ENCODE results near the gene GOLGA3. TPM values are rescaled to one million over a fixed set of nuclear protein-coding genes. Genes with fewer than 3 reads are reported as not detected.

GOLGA3 gene
- total RNA-seq, 1 experiment from 2014 or later, result 94.9 TPM

GRCh38 chr12:132807295-132808092 lies 21.2 kb downstream of the GOLGA3 start:
- Mint-ChIP-seq H3K27me3 (ENCODE audit: insufficient read depth, unreplicated experiment) (no peaks in the 10 kb centered on the region), H3K9me3 (ENCODE audit: unreplicated experiment) (no peaks in the 10 kb centered on the region), H3K36me3 (ENCODE audit: insufficient read depth, unreplicated experiment) (peaks cover 90% of the 10 kb centered on the region), H3K4me1 (ENCODE audit: insufficient read depth, unreplicated experiment) (no peaks in the 10 kb centered on the region), H3K27ac (ENCODE audit: low read depth, unreplicated experiment) (no peak overlapping the region), H3K4me3 (ENCODE audit: unreplicated experiment) (no peak overlapping the region)
- ChIA-PET CTCF (interaction anchor here (0.6 to 1.2 kb wide), 4 partner anchors 11 to 136 kb away, joined by 3 read pairs; no protein-coding TSS in a partner anchor), POLR2A (no interaction called here)
- DNase-seq (ENCODE audit: unreplicated experiment), result no peak
- TF ChIP-seq CTCF (IDR thresholded peaks at IDR 0.05; ENCODE audit: unreplicated experiment), result no peak
- intact Hi-C loops (cut with micrococcal nuclease), result no loop called here
- BruUV-seq (replicated peaks), result no TSS peak

GRCh38 chr12:132806857-132807256 lies 21.8 kb downstream of the GOLGA3 start:
- ChIA-PET POLR2A (no interaction called here), CTCF (interaction anchor here (0.6 kb wide), 3 partner anchors 10 to 643 kb away, joined by 3 read pairs; no protein-coding TSS in a partner anchor)
- H3K36me3 Mint-ChIP-seq (ENCODE audit: insufficient read depth, unreplicated experiment), result peaks cover 90% of the 10 kb centered on the region
- TF ChIP-seq CTCF (IDR thresholded peaks at IDR 0.05; ENCODE audit: unreplicated experiment), result no peak
- no peak overlapping the region for H3K4me3 Mint-ChIP-seq (ENCODE audit: unreplicated experiment)
- intact Hi-C loops (cut with micrococcal nuclease), result no loop called here
- H3K27me3 Mint-ChIP-seq (ENCODE audit: insufficient read depth, unreplicated experiment), result no peaks in the 10 kb centered on the region
- no TSS peak for BruUV-seq (replicated peaks)
- H3K9me3 Mint-ChIP-seq (ENCODE audit: unreplicated experiment), result no peaks in the 10 kb centered on the region
- no peaks in the 10 kb centered on the region for H3K4me1 Mint-ChIP-seq (ENCODE audit: insufficient read depth, unreplicated experiment)
- no peak overlapping the region for H3K27ac Mint-ChIP-seq (ENCODE audit: low read depth, unreplicated experiment)
- no peak for DNase-seq (ENCODE audit: unreplicated experiment)

GRCh38 chr12:132804426-132804861 lies 24.2 kb downstream of the GOLGA3 start:
- H3K27ac Mint-ChIP-seq (ENCODE audit: low read depth, unreplicated experiment), result no peak overlapping the region
- intact Hi-C loops (cut with micrococcal nuclease), result no loop called here
- peaks cover 90% of the 10 kb centered on the region for H3K36me3 Mint-ChIP-seq (ENCODE audit: insufficient read depth, unreplicated experiment)
- H3K27me3 Mint-ChIP-seq (ENCODE audit: insufficient read depth, unreplicated experiment), result no peaks in the 10 kb centered on the region
- no TSS peak for BruUV-seq (replicated peaks)
- no peaks in the 10 kb centered on the region for H3K9me3 Mint-ChIP-seq (ENCODE audit: unreplicated experiment)
- no peaks in the 10 kb centered on the region for H3K4me1 Mint-ChIP-seq (ENCODE audit: insufficient read depth, unreplicated experiment)
- H3K4me3 Mint-ChIP-seq (ENCODE audit: unreplicated experiment), result no peak overlapping the region
- ChIA-PET POLR2A (no interaction called here), CTCF (interaction anchor here (0.6 kb wide), 1 partner anchor 29 kb away, joined by 3 read pairs; no protein-coding TSS in a partner anchor)
- no peak for TF ChIP-seq CTCF (IDR thresholded peaks at IDR 0.05; ENCODE audit: unreplicated experiment)
- peak; percentile 24 for DNase-seq (ENCODE audit: unreplicated experiment)

GRCh38 chr12:132803888-132804287 lies 24.8 kb downstream of the GOLGA3 start:
- H3K4me3 Mint-ChIP-seq (ENCODE audit: unreplicated experiment), result no peak overlapping the region
- peaks cover 91% of the 10 kb centered on the region for H3K36me3 Mint-ChIP-seq (ENCODE audit: insufficient read depth, unreplicated experiment)
- no peaks in the 10 kb centered on the region for H3K4me1 Mint-ChIP-seq (ENCODE audit: insufficient read depth, unreplicated experiment)
- H3K9me3 Mint-ChIP-seq (ENCODE audit: unreplicated experiment), result no peaks in the 10 kb centered on the region
- intact Hi-C loops (cut with micrococcal nuclease), result no loop called here
- H3K27me3 Mint-ChIP-seq (ENCODE audit: insufficient read depth, unreplicated experiment), result no peaks in the 10 kb centered on the region
- ChIA-PET POLR2A (no interaction called here), CTCF (interaction anchor here (0.6 kb wide), 1 partner anchor 30 kb away, joined by 3 read pairs; no protein-coding TSS in a partner anchor)
- no peak for DNase-seq (ENCODE audit: unreplicated experiment)
- BruUV-seq (replicated peaks), result no TSS peak
- H3K27ac Mint-ChIP-seq (ENCODE audit: low read depth, unreplicated experiment), result no peak overlapping the region
- TF ChIP-seq CTCF (IDR thresholded peaks at IDR 0.05; ENCODE audit: unreplicated experiment), result no peak

All from MCF 10A (cell line).